HG03064 (cell line): ENCODE measurements around the gene MAP3K6.
"Not testable (repeated sequence)": the region's sequence is repeated elsewhere in the genome, so short reads cannot be mapped to it uniquely, and the experiment has no call there.

Experiments used
- ATAC-seq: cut with Tn5 transposase; IDR thresholded peaks from one replicate; pipeline ENCODE4 v1.9.1; 2021; ENCODE audit warnings: low read depth; ENCODE audit not compliant: unreplicated experiment

MAP3K6 gene

DNA sequence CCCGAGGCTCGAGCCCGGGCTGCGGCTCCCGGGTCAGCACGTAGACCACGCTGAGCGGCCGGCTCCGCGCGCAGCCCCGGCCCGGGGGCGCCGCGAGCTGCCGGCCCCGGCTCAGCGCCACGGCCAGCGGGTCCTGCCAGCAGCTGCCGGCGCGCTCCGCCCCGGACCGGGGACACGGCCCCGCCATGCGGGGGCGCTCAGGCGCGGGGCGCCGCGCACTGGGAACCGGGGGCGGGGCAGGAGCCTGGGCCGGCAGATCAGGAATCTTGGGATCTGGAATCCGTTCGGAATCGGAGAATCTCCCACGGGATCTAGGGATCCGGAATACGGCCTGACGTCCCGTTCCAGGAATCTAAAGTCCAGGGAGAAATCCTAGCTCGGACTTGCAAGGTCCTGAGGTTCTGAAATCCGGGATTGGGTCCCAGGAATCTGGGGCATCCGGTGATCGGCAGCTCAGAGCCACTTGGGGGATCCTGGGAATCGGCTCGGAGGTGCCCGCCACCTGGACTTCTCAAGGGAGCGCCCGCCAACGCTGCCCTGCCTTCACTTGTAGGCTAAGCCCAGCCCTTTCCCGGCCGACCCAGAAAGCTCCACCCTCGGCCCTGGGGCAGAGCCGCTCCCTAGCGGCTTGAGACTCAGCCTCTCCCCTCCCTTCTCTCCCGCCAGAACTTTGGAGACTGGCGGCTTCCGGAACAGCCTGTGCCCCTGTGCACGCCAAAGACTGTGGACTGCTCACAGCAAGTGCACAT lies at the start of gene MAP3K6:
MAP3K6 (minus strand) TSS at position 551 of the 749 bp plus-strand sequence; CDS start at position 187, 364 bp downstream.
- ATAC-seq, result no peak

DNA sequence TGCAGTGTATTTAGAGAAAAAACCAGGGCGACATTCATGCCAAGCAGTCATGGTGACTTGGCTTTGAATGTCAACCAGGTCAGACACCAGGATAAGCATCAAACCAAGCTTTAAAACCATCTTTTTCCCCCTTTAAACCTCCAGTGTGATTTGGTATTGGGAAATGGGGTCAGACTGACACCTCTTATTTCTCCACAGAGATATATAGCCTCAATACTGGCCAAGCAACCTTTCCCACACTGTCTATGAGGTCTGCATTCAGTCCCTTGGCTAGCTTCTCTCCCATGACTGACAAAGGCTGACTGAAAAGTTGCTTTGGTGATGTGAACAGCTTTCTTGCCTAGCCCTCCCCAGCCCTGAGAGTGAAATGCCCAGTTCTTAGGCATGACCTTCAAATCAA lies 47.3 kb upstream of the MAP3K6 start:
- no peak for ATAC-seq

DNA sequence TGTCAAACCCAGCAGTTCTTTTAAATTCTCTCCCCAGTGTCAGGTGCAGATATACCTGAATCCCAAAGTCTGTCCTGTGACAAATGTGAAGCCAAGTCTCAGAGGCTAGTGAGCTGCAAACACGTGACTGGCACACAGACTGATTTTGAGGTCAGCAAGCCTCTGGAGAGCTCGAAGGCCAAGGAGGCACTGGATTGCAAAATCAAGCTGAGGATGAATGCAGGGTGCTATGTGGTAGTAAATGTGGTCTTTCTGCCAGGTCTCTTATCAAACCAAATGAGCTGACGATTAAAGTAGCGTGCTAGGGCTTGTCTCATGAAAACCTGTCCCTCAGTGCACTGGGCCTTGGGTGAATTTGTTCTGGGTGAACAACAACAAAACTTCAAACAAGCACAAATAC lies 46.2 kb upstream of the MAP3K6 start:
- no peak for ATAC-seq

- ATAC-seq, result no peak
Observed at GRCh38 chr1:27412502-27412901, 45.7 kb upstream of the MAP3K6 start.

DNA sequence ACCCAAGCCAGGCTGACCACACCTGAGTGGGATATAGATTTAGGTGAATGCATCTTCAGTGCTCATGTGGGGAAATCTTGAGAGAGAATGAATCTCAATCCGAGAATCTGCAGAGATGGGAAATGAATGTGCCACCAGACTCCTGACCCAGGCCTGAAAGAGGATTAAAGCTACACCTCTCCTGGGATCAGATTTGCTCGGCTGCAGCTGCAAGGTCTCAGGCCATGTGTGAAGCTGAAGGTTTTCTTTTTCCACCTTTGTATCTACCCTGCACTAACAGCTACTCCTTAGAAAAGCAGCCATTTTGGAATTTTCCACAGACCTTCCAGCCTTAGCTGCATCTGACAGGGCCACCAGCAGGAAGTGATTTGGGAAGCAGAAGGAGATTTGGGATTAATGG lies 43.9 kb upstream of the MAP3K6 start:
- ATAC-seq, result no peak

DNA sequence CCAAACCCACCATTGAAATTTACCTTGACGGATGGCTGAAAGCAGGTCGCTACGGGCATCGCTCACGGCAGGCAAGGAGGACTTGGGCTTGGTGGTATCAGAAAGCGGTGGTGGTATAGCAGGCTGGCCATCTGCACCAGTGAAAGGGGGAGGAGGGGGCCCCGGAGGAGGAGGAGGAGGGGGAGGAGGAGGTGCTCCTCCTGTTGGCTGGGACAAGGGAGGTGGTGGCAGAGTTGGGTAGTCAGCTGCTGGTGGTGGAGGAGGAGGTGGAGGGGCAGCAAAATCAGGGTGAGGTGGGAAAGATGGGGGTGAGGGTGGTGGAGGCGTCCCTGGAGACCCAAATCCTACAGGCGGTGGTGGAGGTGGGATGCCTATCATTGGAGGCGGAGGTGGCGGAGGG lies 42.9 kb upstream of the MAP3K6 start:
- ATAC-seq, result no peak

- ATAC-seq, result no peak
Observed at GRCh38 chr1:27408151-27408550, 41.4 kb upstream of the MAP3K6 start.

GRCh38 chr1:27406791-27407190 lies 40.0 kb upstream of the MAP3K6 start:
- ATAC-seq, result not testable (repeated sequence)

DNA sequence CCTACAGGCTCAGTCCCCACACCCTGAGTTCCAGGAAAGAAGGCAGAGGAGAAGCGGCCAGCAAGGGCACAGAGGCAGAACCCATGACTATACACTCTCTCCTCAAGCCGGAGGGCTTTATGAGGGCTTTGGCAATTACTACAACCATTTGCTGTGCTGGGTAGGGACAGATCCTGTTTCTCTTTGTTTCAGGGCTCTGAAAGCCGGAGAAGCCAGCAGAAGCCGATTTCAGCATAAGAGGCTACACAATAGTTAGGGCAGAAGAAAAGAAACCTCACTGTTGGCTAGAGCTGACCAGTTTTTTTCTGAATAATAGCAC lies 39.6 kb upstream of the MAP3K6 start:
- no peak for ATAC-seq

GRCh38 chr1:27405598-27406361 lies 39.0 kb upstream of the MAP3K6 start:
- ATAC-seq, result not testable (repeated sequence)

GRCh38 chr1:27405074-27405473 lies 38.3 kb upstream of the MAP3K6 start:
- ATAC-seq, result no peak

GRCh38 chr1:27403931-27404330 lies 37.2 kb upstream of the MAP3K6 start:
- no peak for ATAC-seq

- no peak for ATAC-seq
Observed at GRCh38 chr1:27403065-27403726, 36.4 kb upstream of the MAP3K6 start.

DNA sequence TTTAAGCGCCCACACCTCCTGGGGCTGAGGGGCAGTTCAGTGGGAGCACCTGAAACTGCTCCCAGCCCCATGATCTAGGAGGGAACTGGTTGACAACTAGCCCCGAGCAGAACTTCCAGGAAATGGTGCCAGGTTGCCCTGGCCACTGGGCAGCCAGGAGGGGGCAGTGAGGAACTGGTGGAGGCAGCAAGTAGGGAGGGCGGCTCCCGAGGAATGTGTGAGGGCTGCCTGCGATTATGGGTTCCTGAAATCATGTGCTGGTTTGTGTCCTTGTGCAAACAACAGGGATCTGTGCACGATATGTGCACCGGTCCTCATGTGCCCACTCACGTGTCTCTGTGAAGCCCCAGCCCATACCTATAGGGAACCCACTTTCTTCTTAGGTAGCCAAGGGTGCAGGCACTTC lies 35.6 kb upstream of the MAP3K6 start:
- no peak for ATAC-seq

DNA sequence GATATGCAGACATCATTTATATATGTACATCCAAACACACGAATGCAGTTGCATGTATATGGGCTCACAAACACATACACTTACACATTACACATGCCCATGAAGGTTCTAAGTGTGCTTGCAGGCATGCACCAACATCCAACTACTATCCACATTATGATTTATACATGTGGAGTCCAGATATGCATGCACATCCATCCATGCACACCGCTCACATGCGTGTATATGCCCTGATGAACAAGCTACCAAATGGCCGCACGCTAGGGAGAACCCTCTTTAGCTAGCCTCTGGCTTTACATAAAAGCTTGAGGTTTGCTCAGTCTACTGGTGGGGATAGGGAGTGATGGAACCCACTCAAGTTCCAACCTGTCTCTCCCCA lies 34.2 kb upstream of the MAP3K6 start:
- no peak for ATAC-seq

DNA sequence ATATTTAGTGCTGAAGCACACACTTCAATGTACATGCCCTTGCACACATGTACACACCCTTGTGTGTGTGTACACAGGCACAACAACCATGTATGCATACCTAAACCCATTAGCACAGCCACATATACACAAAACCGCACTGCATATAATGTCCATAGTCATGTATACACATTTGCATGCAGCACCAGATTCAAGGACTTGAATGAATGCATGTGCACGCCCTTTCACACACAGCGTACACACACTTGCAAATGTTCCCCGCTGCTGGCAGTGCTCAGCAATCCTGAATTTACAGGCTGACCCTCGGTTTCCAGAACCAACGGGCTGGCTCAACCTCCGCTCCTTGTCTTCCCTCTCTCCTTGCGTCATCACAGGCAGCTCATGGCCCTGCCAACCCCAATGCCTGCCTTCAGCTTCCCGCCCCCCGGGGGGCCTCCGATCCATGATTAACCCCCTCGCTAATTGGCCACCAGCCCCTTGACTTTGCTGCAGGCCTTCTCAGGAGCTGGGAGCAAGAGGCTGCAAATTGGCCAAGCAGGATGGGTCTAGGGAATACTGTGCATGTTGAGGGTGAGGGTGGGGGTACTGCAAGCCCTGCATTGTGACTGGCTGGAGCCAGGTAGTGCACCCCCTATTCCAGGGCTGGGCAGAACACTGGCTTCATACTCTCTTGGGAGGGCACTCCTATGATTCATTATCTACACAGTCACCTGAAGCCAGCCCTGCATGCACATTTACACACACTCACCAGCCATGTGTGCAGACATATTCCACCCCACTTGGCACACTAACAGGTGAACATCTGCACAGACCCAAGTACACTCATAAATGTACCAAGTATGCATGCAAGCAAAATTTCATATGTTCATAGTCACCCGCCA lies 33.6 kb upstream of the MAP3K6 start:
- no peak for ATAC-seq

DNA sequence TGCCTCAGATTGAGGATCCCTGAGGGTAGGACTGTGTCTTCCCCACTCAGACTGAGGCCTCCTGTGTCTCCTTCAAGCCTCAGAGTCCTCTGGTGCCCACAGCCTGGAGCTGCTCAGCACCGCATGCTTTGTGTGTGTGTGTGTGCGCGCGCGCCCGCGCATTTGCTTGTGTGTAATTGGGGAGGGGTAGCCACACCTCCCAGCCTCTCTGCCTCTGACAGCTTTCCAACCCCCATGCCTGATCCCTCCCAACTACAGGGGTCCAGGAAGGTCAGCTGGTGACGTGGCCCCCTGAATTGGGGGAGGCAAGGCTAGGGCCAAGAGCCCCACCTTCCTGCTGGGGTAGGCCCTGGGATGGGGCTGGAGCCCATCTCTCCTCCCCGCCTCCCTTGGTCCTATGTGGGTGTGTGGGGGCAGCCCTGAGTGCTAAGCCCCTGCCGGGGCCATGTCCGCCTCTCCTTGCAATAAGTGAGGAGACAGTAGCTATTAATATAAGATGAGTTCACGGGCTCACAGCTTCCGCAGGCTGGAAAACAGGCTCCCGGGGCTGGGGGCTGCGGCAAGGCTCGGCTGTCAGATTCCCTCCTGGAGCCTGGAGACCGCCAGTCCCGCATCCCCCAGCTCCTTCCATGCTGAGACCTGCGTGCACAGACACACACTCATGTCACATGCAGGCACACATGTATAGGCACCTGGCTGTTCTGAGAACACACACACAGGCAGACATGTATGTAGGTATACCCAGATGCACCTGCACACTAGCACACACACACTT lies 32.7 kb upstream of the MAP3K6 start:
- ATAC-seq, result no peak

DNA sequence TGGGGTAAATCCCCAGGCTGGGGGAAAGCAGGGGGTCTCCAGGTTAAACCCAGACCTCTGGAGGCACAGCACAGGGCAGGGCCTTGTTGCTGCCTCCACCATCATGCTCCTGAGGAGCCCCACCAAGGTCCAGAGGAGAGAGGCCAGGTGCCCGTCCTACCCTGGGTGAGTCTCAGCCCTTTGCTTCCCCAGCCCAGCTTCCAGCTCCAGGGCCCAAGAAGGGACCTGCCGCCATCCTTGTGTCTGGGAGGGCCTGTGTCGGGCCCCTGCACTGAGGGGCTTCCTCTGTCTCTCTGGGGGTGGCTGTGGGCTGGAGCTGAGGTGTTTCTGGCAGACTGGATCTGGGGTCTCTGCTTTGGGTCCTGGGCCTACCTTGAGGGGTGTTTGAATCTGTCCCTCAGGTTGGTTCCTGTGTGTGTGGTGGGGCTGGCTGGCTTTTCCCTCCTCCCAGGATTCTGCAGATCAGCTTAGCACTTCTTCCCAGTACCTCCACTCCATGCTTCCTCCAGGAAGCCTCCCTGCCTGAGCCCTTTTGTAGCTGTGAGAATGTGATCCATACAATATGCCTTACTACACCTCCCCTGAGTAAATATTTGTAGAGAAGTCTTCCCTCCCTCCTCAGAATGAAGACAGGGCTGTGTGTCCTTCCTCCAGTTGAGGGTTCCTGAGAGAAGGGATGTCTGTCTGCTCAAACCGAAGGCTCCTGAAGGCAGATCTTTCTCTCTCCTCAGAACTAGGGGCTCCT lies 31.8 kb upstream of the MAP3K6 start:
- ATAC-seq, result no peak

DNA sequence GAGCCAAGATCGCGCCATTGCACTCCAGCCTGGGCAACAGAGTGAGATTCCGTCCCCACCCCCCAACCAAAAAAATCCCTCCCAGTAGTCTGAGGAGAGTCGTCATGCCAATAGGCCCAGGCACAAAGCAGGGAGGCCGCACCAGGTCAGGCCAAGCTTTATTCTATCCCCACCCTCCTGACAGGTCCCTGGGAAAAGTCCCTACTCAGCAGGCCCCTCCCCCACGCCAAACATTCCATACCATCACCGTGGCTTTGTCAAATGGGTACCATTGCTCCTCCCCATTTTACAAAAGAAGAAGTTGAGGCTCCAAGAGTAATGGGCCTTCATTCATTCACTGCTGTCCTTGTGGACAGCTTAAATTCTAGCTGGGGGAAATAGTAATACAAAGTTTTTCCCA lies 31.0 kb upstream of the MAP3K6 start:
- no peak for ATAC-seq
